HG03280 (cell line): Measurements from ENCODE around the gene FZR1.
"Not testable (repeated sequence)": the region's sequence is repeated elsewhere in the genome, so short reads cannot be mapped to it uniquely, and the experiment has no call there.

Experiments used
- ATAC-seq: cut with Tn5 transposase; IDR thresholded peaks from one replicate; pipeline ENCODE4 v1.9.1; 2021; ENCODE audit warnings: mild to moderate bottlenecking, moderate library complexity; ENCODE audit not compliant: unreplicated experiment

FZR1 gene

DNA sequence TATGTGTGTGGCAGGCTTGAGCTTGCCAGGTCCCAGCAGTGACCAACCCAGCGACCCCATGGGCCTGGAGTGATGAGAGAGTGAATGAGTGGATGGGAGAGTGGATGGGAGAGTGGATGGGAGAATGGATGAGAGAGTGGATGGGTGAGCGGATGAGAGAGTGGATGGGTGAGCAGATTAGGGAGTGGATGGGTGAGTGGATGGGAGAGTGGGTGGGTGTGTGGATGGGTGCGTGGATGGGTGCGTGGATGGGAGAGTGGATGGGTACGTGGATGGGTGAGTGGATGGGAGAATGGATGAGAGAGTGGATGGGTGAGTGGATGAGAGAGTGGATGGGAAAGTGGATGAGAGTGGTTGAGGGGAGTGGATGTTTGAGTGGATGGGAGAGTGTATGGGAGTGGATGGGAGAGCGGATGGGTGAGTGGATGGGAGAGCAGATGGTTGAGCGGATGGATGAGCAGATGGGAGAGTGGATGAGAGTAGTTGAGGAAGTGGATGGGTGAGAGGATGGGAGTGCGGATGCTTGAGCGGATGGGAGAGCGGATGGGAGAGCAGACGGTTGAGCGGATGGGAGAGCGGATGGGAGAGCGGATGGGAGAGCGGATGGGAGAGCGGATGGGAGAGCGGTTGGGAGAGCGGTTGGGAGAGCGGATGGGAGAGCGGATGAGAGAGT, 22.6 kb downstream of the FZR1 start:
- no peak for ATAC-seq

- not testable (repeated sequence) for ATAC-seq
Measured at GRCh38 chr19:3529299-3529698, 23.2 kb downstream of the FZR1 start.

DNA sequence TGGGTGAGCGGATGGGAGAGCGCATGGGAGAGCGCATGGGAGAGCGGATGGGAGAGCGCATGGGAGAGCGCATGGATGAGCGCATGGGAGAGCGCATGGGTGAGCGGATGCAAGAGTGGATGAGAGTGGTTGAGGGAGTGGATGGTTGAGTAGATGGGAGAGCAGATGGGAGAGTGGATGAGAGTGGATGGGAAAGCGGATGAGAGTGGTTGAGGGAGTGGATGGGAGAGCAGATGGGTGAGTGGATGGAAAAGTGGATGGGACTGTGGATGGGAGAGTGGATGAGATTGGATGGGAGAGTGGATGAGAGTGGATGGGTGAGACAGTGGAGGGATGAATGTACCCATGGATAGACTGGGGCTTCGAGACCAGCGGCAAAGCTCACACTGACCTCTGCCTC, 24.3 kb downstream of the FZR1 start:
- no peak for ATAC-seq

DNA sequence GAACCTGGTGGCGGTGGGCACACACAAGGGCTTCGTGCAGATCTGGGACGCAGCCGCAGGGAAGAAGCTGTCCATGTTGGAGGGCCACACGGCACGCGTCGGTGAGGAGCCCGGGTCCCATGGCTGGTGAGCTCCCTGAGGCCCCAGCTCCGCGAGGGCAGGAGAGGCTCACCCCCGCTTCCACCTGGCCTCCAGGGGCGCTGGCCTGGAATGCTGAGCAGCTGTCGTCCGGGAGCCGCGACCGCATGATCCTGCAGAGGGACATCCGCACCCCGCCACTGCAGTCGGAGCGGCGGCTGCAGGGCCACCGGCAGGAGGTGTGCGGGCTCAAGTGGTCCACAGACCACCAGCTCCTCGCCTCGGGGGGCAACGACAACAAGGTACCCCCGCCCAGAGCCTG, 25.6 kb downstream of the FZR1 start:
- ATAC-seq = no peak

GRCh38 chr19:3532154-3532786, 26.2 kb downstream of the FZR1 start:
- ATAC-seq = no peak

DNA sequence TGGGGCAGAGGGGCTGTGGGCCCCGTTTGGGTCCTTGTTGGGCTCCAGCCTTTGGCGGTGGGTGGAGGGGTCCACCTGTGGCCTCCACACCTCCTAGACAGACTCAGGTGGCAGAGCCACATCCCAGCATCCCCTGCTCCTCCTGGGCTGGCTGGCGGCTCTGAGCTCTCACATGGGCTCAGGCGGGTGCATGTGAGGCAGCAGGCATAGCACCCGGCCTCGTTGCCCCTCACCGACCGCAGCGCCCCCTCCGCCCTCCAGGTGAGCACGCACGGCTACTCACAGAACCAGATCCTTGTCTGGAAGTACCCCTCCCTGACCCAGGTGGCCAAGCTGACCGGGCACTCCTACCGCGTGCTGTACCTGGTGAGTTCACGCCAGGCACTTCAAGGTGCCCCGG, 26.9 kb downstream of the FZR1 start:
- no peak for ATAC-seq

GRCh38 chr19:3533563-3534216, 27.6 kb downstream of the FZR1 start:
- no peak for ATAC-seq

- no peak for ATAC-seq
Measured at GRCh38 chr19:3534375-3535234, 28.5 kb downstream of the FZR1 start.

GRCh38 chr19:3535235-3535535, 29.1 kb downstream of the FZR1 start:
- ATAC-seq = no peak

DNA sequence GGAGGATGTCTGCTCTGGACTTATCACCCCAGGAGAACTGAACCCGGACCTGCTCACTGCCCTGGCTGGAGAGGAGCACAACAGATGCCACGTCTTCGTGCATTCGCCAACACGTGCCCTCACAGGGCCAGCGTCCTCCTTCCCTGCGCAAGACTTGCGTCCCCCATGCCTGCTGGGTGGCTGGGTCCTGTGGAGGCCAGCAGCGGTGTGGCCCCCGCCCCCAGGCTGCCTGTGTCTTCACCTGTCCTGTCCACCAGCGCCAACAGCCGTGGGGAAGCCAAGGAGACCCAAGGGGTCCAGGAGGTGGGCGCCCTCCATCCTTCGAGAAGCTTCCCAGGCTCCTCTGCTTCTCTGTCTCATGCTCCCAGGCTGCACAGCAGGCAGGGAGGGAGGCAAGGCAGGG, 29.5 kb downstream of the FZR1 start:
- ATAC-seq = no peak

- no peak for ATAC-seq
Measured at GRCh38 chr19:3535981-3536380, 29.9 kb downstream of the FZR1 start.

DNA sequence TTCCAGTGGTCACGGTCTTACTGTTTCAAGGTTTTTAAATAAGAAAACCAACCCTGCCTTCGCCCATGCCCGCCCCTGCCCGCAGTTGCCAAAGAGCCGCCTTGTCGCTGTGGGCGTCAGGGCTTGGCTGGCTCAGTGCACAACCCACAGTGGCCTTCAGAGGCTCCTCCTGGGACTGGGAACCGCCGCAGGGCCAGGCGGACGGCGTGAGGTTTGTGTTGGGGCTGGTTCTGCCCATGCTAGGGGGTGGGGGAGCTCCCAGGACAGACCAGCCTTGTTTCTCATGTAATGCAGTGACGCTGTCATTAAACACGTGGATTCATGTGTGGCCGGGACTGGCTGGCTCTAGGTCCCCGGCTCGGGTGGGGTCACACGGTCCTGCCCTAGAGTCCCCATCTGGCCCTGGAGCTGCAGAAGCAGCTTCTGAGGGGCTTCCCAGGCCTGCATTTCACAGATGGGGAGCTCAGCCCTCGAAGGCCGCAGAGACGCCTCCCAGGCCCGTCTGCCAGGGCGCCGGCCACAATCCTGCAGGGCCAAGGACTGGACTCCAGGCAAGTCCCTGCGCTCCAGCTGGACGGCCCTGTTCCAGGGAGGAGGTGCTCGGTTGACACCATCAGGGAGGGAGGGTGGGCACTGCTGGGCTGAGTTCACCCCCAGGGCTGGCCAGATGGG, 30.5 kb downstream of the FZR1 start:
- no peak for ATAC-seq

DNA sequence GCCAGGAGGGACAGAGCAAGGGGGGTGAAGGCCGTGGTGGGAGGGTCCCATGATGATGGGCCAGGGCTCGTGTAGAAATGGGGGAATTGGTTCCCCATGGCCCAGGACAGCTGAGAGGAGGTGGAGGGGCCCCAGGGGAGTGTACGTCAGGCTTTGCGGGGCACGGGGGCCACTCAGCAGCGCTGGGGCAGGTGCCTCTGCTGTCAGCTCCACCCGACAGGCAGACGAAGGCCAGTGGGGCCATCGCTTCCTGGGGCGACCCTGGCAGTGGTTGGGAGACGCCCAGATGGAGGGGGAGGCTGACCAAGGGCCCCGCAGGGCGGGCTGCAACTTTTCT, 31.0 kb downstream of the FZR1 start:
- no peak for ATAC-seq

GRCh38 chr19:3537438-3538240, 31.5 kb downstream of the FZR1 start:
- ATAC-seq = no peak

GRCh38 chr19:3538258-3538929, 32.3 kb downstream of the FZR1 start:
- no peak for ATAC-seq

- no peak for ATAC-seq
Measured at GRCh38 chr19:3538965-3539755, 33.0 kb downstream of the FZR1 start, which contains the start of gene TEKTIP1. Gene TEKTIP1 (plus strand): TSS chr19:3539174. CDS start chr19:3539178, 4 bp downstream.

DNA sequence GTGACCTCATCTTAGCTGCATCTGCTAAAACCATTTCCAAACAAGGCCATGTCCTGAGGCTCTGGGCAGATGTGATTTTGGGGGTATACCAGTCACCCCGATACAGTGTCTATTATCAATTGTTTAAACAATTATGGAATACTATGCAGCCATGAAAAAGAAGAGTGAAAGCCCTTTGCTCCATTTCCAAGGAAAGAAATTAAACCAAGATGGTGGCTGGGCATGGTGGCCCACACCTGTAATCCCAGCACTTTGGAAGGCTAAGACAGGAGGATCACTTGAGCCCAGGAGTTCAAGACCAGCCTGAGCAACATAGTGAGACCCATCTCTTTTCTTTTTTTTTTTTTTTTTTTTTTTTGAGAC, 33.6 kb downstream of the FZR1 start:
- ATAC-seq = no peak

GRCh38 chr19:3543150-3544057, 37.3 kb downstream of the FZR1 start:
- no peak for ATAC-seq
